NCI-H2029 (cell line): ENCODE data around the gene CUL2.
"Not testable (repeated sequence)": the region's sequence is repeated elsewhere in the genome, so short reads cannot be mapped to it uniquely, and the experiment has no call there.

Experiments used
- DNase-seq: peaks from one replicate; lab custom pipeline; 2025; lab: John Stamatoyannopoulos, UW

Gene CUL2

GRCh38 chr10:34978080-34978479 is 112.1 kb downstream of the CUL2 start:
- no peak for DNase-seq

DNA sequence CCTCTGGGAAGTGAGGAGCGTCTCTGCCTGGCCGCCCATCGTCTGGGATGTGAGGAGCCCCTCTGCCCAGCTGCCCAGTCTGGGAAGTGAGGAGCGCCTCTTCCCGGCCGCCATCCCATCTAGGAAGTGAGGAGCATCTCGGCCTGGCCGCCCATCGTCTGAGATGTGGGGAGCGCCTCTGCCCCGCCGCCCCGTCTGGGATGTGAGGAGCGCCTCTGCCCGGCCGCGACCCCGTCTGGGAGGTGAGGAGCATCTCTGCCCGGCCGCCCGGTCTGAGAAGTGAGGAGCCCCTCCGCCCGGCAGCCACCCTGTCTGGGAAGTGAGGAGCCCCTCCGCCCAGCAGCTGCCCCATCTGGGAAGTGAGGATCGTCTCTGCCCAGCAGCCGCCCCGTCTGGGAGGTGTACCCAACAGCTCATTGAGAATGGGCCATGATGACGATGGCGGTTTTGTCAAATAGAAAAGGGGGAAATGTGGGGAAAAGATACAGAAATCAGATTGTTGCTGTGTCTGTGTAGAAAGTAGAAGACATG is 113.7 kb downstream of the CUL2 start:
- not testable (repeated sequence) for DNase-seq

GRCh38 chr10:34974364-34975065 is 115.6 kb downstream of the CUL2 start:
- not testable (repeated sequence) for DNase-seq

DNA sequence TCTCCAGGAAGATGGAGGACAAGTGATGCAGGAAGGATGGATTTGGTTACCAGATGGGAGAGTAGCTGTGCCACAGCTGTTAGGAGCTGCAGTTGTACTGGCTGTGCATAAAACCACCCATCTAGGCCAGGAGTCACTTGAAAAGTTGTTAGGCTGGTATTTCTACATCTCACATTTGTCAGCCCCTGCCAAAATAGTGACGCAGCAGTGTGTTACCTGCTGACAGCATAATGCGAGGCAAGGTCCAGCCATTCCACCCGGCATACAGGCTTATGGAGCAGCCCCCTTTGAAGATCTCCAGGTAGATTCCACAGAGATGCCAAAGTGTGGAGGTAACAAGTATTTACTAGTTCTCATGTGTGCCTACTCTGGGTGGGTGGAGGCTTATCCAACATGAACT is 116.4 kb downstream of the CUL2 start:
- DNase-seq = not testable (repeated sequence)

DNA sequence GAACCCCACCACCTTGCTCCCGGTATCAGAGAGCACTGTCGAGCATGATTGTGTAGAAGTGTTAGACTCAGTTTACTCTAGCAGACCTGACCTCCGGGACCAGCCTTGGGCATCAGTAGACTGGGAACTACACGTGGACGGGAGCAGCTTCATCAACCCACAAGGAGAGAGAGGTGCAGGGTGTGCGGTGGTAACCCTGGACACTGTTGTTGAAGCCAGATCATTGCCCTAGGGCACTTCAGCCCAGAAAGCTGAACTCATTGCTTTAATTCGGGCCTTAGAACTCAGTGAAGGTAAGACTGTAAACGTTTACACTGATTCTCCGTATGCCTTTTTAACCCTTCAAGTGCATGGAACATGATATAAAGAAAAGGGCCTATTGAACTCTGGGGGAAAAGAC is 117.0 kb downstream of the CUL2 start:
- not testable (repeated sequence) for DNase-seq

- DNase-seq = not testable (repeated sequence)
These were observed 117.5 kb downstream of the CUL2 start for GRCh38 chr10:34972591-34972990.

DNA sequence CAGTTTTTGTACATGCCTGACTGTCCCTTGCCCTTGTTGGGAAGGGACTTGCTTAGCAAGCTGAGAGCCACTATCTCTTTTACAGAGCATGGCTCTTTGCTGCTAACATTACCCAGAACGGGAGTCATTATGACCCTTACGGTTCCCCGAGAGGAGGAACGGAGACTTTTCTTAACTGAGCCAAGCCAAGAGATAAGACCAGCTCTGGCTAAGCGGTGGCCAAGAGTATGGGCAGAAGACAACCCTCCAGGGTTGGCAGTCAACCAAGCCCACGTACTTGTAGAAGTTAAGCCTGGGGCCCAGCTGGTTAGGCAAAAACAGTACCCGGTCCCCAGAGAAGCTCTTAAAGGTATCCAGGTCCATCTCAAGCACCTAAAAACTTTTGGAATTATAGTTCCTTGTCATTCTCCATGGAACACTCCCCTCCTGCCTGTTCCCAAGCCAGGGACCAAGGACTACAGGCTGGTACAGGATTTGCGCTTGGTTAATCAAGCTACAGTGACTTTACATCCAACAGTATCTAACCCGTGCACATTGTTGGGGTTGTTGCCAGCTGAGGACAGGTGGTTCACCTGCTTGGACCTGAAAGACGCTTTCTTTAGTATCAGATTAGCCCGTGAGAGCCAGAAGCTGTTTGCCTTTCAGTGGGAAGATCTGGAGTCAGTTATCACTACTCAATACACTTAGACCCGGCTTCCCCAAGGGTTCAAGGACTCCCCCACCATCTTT is 118.4 kb downstream of the CUL2 start:
- peak; percentile 25 for DNase-seq

DNA sequence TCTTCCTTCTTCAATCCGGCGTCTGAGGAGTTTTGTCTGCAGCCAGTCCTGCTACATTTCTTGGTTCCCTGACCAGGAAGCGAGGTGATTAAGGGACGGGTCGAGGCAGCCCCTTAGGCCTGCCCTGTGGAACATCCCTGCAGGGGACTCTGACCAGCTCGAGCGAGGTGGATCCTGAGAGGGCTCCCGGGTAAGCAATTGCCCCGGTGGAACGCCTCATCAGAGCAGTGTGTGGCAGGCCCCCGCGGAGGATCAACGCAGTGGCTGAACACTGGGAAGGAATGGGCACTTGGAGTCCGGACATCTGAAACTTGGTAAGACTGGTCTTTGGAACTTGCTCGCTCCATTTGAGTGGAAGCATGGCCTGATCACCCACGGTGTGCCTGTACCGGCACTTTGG is 121.0 kb downstream of the CUL2 start:
- no peak for DNase-seq

- no peak for DNase-seq
These were observed 122.7 kb downstream of the CUL2 start for GRCh38 chr10:34967335-34967880.

GRCh38 chr10:34966451-34966850 is 123.7 kb downstream of the CUL2 start:
- DNase-seq = no peak

DNA sequence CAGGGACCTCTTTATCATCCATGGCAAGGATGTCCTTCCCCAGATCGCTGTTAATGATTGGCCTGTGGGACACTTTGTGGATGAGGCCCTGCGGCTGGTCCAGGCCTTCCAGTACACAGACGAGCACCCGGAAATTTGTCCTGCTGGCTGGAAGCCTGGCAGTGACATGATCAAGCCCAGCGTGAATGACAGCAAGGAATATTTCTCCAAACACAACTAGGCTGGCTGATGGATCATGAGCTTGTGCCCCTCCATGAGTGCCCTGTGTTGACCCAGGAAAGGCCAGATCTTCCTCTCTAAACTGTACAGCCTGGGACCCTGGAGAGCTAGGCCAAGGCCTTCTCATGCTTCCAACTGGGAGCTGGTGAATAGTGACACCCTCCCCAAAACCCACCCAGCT is 124.1 kb downstream of the CUL2 start:
- peak; percentile 12 for DNase-seq

DNA sequence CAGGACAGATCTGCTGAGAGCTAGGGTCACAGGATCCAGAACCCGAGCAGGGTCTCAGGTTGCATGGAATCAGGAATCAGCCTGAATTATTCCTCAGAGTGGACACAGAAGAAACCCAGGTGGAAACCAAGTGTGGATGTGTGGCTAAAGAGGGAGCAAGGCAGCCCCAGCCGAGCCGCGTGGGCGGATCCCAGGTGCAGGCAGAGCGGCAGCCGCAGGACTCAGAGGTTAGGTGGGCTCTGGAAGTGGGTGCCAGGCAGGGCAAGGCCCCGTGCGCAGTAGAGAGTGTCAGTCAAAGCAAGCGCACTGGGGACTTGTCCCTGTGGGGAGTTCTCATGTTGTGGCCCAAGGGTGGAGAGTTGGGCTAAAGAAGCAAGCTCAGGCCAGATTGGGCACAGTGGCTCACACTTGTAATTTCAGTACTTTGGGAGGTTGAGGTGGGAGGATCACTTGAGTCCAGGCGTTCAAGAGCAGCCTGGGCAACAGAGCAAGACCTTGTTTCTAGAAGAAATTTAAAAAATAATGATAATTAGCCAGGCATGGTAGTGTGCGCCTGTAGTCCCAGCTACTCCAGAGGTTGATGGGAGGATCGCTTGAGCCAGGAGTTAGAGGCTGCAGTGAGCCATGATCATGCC is 125.9 kb downstream of the CUL2 start:
- DNase-seq = no peak

DNA sequence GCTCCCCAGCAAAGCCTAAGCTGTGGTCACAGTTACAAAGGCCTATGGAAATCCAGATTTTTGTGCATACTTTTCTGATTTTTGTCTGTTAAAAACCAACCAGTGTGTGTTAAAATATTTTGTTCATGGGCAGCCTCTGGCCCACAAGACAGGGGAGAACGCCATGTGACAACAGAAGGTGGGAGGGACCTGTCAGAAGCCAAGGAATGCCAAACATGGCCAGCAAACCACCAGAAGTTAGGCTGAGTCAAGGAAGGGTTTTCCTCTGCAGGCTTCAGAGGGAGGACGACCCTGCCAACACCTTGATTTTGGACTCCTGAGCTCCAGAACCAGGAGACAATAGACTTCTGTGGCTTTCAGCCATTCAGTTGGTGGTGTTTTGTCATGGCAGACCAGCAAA is 127.3 kb downstream of the CUL2 start:
- DNase-seq = no peak

DNA sequence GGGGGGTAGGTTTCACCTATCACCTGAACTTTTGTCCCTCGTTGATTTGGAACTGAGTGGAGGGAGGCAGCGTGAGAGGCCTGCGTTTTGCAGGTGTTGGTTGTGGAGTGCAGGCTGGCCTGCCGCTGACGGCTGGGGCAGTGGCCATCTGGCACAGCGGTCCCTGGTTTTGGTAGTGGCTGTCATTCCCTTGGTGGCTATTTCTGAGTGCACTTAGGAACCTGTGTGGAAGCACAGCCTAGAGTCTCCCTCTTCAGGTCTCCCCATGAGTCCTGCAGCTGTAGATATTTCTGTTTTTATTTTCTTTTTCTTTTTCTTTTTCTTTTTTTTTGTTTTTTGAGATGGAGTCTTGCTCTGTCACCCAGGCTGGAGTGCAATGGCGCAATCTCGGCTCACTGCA is 129.2 kb downstream of the CUL2 start:
- no peak for DNase-seq

DNA sequence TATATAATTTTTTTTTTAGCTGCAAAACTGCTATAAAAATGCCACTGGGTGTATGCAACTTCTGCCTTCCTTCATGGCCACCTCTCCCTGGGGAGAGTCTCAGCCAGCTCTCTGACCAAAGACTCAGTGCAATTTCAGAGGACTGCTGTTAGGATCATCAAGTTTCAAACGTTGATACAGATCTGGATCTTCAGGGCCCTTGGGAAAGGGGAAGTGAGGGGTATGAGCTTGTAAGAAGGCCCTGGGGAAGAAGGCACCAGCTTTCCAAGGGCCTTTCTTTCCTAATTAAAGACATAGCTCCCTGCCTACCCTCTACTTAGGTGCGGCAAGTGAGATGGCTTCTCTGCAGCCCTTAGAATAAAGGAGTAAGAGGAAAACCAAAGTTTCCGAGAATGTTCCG is 130.4 kb downstream of the CUL2 start:
- DNase-seq = no peak

DNA sequence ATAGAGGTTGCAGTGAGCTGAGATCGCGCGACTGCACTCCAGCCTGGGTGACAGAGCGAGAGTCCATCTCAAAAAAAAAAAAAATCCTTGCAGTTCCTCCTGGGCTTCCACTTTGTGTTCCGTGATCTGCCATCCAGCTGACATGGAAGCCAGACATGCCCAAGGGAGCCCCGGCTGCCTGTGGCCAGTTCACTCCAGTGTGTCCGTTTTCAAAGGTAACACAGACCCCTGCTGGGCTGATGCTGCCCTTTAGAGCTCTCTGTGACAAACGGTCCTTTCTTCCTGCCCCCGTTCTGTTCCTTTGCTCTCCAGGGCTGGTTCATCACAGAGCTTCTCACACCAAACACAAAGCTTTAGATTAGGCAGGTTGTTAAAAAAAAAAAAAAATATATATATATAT is 130.8 kb downstream of the CUL2 start:
- DNase-seq = no peak
